Suppressor macrophage treated with lipopolysaccharide for 1 hour (primary cell): ENCODE data around the gene PCK1.

Experiments used
- DNase-seq, 3 donors: peaks; one replicate each; pipeline ENCODE4 v3.0.0-alpha.2; 2020 to 2022

Gene PCK1

DNA sequence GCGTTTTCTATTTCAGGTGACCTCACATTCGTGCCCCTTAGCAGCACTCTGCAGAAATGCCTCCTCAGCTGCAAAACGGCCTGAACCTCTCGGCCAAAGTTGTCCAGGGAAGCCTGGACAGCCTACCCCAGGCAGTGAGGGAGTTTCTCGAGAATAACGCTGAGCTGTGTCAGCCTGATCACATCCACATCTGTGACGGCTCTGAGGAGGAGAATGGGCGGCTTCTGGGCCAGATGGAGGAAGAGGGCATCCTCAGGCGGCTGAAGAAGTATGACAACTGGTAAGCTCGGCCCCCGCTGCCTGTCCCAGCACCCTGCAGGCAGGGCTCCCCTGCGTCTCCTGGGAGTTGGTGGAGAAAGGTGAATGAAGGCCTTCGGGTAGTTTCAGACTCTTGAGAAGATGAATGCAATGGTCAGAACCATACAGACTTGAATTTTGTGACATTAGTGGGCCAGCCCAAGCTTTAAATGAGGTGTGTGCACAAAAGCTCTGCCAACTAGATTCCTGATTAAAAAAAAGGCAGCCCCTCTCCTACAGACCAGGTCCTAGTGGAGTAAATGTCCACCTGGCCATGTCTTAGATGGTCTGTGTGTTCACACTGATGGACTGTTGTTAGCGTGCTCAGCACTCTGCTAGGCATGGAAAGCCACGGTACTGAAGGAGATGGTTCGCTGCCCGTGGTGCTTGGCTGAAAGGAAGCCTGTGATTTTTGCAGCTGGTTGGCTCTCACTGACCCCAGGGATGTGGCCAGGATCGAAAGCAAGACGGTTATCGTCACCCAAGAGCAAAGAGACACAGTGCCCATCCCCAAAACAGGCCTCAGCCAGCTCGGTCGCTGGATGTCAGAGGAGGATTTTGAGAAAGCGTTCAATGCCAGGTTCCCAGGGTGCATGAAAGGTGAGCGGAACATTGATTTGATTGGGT lies 708 bp downstream of the PCK1 start:
- DNase-seq = no peak

DNA sequence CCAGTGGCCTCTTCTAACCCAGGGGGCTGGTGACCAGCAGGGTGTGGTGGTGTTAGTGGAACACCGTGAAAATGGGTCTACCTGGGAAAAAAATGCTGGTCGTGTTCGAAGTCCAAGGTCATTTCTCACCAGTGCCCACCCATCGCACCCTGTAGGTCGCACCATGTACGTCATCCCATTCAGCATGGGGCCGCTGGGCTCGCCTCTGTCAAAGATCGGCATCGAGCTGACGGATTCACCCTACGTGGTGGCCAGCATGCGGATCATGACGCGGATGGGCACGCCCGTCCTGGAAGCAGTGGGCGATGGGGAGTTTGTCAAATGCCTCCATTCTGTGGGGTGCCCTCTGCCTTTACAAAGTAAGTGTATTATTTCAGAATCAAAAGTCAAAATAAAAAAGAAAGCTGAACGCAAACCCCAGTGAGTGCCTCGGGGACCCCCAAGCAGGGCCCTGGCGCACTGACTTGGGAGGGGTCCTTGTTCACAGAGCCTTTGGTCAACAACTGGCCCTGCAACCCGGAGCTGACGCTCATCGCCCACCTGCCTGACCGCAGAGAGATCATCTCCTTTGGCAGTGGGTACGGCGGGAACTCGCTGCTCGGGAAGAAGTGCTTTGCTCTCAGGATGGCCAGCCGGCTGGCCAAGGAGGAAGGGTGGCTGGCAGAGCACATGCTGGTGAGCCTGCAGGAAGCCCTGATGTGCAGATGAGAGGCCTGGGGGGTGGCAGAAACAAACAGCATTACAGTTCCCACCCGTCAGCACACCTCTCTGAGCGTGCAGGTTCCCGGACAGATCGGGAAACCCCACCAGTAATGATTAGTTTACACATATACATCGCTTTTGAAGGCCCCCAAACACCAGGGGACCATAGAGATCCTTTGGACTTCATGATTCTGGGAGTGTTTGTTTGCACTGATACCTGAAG lies 1.9 kb downstream of the PCK1 start:
- DNase-seq = no peak

DNA sequence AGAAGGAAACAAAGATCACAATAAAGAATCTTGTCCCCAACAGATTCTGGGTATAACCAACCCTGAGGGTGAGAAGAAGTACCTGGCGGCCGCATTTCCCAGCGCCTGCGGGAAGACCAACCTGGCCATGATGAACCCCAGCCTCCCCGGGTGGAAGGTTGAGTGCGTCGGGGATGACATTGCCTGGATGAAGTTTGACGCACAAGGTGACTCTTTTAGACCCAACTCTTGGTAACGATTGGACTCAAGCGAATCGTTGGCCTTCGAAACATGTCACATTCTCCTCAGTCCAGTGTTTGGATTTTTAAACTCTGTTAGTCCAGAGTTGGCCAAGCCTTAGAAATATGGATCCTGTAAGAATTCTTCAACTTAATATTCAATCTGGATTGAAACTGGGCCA lies 2.6 kb downstream of the PCK1 start:
- DNase-seq = no peak

DNA sequence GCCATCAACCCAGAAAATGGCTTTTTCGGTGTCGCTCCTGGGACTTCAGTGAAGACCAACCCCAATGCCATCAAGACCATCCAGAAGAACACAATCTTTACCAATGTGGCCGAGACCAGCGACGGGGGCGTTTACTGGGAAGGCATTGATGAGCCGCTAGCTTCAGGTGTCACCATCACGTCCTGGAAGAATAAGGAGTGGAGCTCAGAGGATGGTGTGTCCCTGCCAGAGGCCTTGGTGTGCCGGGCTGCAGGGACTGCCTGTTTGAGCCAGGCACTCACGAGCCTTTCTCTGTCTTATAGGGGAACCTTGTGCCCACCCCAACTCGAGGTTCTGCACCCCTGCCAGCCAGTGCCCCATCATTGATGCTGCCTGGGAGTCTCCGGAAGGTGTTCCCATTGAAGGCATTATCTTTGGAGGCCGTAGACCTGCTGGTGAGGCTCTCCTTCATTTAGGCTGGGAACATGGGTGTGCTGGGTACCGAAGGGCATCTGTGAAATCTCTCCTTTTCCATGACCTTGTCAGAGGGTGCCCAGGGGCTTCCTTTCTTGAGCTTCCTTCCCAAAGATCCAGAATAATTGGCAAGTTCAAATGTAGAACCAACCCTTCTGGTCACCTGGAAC lies 3.4 kb downstream of the PCK1 start:
- DNase-seq = no peak

DNA sequence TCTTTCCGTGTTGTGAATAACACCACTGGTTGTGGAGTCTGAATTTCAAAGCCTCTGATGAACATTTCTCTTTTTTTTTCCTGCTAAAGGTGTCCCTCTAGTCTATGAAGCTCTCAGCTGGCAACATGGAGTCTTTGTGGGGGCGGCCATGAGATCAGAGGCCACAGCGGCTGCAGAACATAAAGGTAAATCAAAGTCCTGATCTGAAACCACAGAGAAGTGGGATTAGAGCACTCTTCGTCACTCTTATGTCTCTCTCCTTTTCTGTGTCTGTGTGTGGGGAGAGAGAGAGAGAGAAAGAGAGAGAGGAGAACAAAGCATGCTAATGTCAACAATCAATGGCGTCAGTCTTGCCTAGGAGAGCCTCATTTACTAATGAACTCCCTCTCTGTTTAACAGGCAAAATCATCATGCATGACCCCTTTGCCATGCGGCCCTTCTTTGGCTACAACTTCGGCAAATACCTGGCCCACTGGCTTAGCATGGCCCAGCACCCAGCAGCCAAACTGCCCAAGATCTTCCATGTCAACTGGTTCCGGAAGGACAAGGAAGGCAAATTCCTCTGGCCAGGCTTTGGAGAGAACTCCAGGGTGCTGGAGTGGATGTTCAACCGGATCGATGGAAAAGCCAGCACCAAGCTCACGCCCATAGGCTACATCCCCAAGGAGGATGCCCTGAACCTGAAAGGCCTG lies 4.2 kb downstream of the PCK1 start:
- no peak for DNase-seq

DNA sequence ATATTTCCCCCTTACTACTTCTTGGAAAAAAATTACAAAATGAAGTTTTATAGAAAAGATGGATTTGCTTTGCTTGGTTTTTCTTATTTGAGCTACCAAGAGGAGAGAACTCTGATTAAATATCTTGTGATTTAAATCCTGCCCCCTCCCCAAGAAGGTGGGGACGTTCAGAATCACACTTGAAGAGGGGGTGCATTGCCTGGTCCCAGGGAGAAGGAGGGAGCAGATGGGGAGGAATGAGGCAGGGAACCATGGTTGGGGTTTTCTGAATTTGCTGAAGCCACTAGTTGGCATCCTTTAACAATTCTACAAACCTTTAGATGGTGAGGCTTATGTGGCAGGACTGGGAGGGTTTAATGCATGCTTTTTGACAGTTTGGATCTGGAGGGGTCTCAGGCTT lies 5.5 kb downstream of the PCK1 start:
- DNase-seq = no peak

DNA sequence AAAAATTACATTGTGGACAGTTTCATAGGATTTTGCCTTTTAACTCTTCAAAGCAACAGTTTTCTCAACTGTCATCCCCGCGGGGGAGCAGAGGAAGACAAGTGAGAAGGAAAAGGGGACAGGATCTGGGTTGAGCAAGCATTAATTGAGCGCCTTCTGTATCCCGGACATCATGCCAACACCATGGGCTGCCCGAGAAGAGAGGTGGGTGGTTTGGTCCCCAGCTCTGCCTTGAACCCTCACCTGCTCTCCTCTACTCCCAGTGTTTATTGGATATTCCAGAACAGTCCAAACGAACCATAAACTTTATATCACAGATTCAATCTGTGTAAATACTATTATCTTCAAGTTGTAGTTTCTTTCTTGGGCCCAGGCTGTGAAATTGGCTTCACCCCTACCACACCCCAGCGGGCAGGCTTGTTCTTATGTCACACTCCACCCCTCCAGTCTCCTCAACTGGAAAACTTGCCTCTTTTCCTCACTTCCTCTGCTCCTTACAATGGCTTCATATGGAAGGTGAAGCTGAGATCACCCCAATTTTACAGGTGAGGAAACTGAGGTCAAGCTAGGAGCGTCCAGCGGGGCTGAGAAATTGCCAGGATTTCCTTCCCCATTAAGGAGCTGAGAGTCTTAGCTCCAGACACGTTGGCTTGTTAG lies 6.0 kb downstream of the PCK1 start:
- DNase-seq = no peak

DNA sequence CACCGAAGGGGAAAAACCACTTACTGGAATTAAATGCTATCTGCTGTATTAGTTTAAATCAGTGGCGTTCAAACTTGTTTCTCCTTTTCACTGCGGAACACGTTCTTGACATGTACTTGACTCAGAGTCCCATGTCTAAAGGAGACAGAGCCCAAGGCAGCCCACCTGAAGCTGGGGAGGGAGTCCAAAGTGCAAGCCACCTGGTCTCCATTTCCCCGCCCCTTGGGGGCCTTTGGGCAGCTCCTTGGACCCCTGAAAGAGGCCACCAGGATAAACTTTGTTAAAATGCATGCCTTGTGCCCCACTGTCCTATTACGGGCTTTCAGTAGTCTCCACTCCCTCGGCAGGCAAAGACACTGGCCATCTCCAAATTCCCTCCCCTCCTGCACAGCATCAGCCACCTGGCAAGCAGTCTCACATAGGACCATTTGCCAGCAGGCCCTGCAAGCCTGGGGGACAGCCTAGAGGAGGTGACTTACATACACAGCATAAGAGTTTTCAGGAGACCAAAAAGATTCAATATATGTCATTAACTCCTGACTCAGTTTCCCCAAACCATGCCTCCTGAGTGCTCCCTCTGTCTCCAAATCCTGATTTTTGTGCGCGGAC lies 6.7 kb downstream of the PCK1 start:
- DNase-seq = no peak

DNA sequence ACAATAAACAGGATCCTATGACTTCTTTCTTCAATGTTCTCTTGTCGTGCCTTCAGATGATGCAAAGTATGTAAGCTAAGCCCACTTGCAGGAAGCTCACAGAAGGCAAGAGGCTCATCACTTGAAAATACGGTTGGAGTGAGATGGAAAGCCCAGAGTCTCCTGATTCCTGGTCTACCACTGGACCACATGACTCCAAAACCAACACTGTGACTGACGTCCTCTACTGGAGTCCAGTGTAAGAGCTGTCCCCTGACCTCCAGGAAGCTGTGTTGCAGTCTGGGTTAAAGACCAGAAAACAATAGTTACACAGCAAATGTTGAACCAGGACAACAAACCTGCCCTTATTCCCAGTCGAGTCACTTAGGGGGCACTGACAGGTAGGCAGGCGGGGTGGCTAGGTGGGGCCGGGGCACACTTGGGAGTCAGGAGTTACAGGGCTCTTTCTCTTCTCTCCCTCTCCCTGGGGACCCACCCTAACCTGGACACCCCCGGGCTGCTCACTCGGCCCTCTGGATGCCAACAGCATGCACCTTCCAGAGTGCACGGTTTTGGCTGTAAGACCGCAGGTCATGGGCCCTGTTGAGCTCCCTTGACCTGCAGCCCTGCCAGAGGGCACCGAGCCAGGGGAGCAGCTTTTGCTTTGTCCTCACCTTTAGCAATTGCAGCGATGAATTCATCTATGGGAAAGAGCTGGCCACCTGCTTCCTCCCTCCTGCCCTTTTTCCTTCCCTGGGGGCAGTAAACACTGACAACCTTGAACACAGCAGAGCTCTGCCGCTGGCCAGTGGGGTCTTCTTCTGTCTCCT lies 7.4 kb downstream of the PCK1 start:
- DNase-seq = no peak

DNA sequence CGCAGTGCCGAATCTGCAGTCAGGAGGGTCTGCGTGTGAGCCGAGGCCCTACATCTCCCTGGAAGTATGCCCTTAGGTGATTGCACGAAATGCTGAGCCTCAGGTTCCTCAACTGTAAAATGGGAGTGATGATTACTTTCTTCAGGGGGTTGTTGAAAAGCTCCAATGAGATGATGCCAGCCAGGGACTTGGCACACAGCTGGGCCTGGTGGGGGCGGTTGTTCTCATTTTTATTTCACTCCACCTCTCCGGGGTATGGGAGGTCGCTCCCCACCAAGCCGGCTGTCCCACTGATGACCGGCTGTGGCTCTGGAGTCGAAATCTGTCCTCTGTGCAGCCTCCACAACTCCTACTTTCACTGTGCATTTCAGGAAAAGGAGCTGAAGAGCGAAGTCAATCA lies 8.1 kb downstream of the PCK1 start:
- no peak for DNase-seq

DNA sequence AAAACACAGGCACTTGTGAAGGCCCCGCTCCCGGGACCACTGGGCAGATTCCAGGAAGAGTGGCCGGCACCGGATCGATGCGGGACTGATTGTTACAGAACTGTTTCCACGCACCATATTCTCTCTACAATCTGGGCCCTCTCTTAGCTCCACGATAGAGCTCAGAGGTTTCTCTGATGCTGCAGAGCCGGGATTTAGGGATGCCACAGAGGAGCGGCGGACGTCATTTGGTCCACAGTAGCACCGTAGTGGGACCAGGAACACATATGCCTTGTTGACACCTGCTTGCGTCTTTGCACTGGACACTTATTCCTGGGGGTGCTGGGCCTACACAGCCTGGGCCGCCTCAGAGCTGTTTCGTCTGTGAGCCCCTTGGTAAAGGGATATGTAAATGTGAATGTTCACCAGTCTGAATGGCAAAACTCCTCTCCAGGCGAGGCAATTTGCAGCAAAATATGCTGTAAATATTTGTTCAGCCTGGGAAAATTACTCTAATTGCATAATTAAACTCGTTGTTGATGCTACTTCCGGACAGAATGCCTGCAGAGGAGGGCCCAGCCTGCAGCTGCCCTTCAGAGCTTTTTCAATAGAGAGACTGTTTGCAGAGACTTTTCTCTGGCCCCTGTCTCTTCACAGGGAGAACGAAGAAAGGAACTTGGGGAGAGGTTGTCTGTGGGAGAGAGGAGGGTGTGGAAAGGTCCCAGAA lies 9.4 kb downstream of the PCK1 start:
- no peak for DNase-seq

DNA sequence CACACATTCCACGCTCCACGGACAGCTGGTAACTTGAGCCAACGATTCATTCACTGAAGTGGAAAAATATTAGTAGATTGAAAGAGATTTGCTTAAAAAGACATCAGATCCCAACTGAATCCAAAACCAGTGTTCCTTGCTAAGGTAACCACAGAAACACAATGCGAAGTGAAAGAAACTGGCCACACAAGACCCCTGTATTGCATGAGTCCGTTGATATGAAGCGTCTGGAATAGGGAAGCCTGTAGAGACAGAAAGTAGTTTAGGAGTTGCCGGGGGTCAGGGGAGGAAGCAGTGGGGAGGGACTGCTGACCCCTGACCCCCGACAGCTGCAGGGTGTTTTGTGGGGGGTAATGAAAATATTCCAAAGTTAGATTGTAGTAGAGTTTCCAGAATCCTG lies 10.0 kb downstream of the PCK1 start:
- no peak for DNase-seq

DNA sequence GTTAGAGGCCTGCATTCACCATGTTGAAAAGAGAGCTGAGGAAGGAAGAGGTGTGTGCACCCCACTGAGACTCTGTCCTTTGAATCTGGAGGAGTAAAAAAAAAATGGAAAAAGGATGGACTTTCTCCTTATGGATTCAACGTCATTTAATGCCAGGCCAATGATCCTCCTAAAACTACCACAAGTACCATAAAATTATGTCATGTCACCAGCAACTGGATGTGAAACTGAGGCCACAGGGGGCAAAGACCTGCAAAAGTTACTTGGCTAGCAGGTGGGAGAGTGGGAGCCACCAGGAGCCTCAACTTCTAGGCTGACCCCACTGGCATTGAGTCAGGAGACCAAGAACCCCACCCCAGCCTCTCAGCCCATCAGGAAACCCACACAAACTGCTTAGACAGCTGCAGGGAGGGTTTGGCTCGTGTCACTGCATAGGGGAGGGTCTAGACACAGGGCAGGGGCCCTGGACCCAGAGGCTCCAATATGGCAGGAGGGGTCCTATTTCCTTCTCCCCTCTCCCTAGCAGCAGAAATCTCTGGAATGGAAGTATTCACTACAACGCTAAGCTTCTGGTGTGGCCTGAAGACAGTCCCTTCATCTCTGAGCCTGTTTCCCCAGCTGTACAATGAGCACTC lies 11.0 kb downstream of the PCK1 start:
- no peak for DNase-seq

DNA sequence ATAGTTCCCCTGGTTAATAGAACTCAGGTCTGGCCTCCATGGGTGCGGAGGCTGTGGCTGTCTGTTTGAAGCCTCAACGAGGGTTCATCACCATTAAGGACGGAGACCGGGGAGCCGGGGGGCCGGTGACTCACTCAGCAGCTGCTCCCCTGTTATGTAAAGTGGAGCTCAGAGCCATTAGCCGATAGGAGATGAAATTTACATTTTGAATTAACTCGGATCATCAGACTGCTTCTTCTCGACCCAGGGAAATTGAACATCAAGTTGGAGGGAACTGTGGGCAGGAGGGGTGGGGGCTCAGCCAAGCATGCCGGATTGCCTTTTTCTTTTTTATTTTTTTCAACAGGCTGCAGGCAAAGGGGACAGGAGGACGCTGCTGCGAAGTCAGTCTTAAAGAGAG lies 12.3 kb downstream of the PCK1 start:
- no peak for DNase-seq

DNA sequence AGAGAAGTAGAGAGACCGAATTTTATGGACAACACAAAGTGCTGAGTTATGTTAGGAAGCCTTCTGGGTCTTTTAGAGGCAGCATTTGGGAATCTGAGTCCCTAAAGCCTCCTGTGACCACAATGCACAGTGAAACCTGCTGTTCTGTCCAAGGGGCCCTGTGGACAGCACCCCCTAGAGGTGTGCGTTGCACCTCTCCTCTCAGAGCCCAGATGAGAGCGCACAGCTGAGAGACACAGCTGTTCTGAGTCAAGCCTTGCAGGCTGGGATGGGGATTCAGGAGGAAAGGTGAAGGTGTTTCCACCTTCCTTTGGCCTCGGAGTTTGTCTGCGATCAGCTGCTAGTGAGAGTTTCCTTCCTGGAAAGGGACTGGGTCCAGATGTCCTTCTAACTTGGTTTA lies 13.0 kb downstream of the PCK1 start:
- DNase-seq = no peak

DNA sequence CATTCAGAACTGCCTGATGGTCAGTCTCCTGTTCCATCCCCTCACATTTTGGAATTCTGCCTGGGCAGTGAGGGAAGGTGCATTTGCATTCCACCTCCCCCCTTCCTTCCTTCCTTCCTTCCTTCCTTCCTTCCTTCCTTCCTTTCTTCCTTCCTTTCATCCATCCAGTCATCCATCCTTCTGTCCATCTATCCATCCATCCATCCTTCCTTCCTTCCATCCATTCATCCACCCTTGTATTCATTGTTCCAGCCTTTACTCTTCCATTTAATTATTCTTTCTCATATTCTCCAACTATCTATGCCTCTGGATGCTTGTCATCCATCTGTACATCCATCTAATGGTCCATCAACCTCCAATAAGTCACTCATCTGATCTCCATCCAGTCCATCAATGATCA lies 14.0 kb downstream of the PCK1 start:
- DNase-seq = no peak

DNA sequence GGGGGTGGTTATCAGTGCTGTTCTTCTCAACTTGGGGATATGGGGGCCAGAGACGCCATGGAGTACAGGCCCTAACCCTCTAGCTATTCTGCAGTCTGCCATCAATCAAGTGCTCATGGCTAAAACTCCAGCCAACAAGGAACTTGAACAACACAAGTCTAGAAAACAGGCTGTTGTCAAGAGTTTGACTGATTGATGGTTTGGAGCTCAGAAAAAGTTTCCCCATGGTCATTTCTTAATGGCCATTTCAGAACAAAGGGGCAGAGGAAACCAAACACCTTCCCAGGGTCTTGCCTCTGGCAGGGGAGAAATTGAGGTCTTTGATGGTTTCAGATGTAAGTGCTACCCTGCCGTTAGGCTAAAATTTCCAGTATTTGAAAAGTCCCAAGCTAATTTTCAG lies 15.1 kb downstream of the PCK1 start:
- no peak for DNase-seq

DNA sequence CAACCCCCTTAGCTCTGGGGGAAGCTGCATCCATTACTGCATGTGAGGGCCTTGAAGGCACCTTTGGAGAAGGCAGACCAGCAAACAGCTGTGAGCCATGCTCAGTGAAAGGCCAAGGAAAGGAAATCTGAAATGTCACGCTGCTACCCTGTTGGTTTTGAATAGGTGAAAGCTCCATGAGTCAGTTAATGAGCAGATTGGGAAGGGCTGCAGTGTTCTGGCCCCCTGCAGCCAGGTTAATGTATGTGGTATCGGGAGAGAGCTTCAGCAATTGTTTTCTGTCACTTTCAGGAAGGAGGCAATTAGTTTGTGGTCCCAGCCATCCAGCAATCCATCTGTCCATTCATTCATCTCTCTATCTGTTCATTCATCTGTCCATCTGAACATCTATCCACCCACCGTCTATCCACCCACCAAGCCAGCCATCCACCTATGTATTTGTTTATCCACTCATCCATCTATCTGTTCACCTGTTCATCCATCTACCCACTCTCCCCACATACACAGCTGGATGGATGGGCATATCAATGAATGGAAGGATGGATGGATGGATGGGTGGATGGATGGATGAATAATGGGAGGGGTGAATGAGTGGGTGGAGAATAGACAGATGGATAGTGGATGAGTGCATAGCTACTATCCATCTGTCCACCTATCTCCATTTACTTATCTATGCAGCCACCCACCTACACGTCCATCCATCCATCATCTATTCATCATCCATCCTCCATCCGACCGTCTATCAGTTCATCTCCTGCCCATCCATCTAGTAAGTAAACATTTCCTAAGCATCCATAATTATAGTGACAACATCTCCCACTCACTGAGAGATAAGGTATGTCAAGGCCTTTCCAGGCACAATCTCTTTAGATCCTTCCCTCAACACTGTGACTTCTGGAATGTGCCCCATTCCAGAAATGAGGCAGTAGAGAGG lies 16.0 kb downstream of the PCK1 start:
- no peak for DNase-seq
